NOMO-1 (cell line): ENCODE data around the gene LARGE2.

Experiments used
- DNase-seq, 2 experiments: peaks; one replicate each; lab custom pipeline; 2025; ENCODE audit not compliant: unreplicated experiment in 2 of 2; lab: John Stamatoyannopoulos, UW

The LARGE2 gene

DNA sequence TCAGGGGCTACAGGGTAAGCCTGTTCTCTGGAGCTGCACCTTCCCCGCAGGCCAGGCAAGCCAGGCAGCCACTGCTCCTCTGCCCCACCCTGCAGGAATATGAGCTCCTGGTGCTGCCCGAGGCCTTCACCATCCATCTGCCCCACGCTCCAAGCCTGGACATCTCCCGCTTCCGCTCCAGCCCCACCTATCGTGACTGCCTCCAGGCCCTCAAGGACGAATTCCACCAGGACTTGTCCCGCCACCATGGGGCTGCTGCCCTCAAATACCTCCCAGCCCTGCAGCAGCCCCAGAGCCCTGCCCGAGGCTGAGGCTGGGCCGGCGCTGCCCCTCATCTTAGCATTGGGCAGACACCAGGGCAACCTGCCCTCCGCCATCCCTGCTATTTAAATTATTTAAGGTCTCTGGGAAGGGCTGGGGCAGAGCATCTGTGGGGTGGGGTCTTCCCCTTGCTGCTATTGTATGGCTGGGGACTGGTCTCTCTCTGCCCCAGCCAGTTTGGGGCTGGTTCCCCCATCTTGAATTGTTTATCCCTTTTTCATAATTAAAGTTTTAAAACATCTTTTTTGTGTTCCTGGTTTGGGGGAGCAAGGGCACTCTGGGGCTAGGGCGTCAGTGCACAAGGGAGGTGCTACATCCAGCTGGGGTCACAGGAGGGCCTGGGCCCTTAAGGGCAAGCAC, 6.2 kb downstream of the LARGE2 start:
- no peak for DNase-seq

DNA sequence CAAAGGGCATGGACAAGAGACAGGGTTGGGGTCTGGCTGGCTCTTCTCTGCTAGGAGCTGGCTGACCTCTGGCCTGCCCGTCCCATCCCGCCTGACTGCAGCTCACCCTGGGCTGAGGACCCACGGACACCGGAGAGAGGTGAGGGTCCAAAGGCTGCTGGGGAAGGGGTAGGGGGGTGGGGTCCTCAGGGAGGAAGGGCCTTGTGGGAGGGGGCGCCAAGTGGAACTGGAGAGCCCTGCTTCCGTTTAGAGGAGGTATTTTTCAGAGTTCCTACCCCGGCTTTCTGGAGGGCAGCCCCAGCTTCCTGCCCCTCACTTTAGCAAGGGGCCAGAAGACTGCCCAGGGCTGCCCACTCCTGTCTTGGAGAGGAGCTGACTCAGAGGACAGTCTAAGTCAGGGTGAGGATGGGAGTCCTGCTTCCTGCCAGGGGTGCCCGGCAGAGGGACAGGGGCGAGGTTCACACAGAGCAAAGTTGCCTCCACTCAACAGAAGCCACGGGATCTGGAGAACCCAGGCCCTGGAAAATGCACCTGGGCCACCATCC, 7.1 kb downstream of the LARGE2 start:
- no peak for DNase-seq

GRCh38 chr11:45930031-45930794, 7.8 kb downstream of the LARGE2 start:
- DNase-seq, result peak; percentile 74 to 89

DNA sequence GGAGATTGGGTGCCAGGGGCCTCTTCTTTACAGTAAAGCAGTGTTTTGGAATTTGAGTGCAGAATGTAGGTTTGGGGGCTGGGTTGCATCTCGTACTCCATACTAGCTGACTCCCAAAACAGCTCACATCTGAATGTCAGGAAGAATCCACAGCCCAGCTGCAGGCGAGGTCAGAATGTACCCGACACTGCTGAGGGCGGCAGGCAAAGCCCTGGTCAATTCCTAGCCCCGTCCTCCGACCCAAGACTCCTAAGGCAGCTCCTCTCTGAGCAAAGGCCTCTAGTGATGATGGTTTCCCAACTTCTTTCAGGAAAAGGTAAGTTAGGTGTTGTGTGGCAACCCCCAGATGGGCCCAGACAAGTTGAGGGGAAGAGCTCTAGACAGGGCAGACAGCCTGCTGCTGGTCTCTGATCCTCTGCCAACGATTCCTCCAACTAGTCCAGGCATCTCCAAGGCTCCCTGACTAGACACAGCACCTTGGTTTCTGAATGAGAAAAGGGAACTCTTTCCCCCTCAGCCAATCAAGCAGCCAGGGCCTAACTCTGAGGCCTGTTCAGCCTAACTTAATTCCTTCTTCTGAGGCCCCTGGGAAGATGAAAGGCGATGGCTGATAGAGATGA, 8.6 kb downstream of the LARGE2 start:
- no peak for DNase-seq

DNA sequence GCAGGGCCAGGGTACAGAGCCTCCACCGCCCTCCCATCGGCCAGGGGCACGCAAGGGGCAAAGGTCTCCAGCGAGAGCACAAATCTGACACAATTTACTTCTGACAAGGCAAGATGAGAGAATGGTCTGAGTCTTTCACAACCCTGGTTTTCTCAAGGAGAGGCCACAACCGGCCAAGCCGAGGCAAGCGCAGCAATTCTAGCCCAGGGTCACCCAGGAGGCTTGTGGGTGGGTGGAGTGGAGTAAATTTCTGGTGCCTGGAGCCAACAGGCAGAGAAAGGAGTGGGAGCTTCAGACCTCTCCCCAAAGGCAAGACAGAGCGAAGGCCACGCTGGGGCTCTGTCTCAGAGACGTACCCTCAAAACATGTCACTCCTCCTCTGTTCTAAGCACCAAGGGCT, 9.3 kb downstream of the LARGE2 start:
- peak; percentile 18 to 25 for DNase-seq

GRCh38 chr11:45932217-45932616, 9.8 kb downstream of the LARGE2 start:
- DNase-seq, result no peak

- peak; percentile 93 to 97 for DNase-seq
These were observed 10.8 kb downstream of the LARGE2 start for GRCh38 chr11:45933131-45933831.

- no peak for DNase-seq
These were observed 11.6 kb downstream of the LARGE2 start for GRCh38 chr11:45933846-45934579.

DNA sequence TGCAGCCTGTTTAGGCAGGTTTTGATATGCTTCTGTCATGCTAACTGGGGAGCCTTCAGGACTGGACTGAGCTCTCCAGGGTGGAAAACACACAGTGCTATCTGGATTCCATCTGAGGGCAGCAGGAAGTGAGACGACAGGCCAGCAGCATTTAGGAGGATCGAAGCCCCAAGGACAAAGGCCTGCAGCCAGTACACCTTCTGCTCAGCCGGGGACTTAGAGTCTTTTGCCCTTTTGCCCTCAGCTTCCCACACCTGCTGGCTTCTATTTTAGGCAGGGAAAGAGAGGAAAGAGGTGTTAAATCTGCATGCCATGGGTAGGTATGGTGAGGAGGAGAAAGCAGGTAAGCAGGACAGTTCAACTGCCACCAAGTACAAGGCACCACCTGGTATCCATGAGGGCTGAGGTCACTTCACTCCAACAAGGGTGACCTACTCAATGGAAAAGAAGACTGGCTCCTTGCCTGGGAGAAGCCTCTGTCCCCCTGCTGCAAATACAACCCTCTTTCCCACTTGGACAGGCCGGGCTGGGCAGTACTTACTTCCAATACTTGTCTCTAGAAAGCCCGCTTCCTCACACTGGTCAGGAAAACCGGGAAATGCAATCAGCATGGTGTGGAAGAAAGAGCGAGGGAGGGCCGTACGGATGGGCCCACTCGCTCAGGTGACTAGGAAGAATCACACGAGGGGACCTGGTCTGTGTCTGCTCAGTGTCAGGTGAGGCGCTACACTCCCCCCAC, 12.3 kb downstream of the LARGE2 start:
- no peak for DNase-seq

GRCh38 chr11:45935349-45936064, 13.1 kb downstream of the LARGE2 start:
- DNase-seq, result peak in 1 of 2 experiments; percentile 21

GRCh38 chr11:45936511-45937054, 14.1 kb downstream of the LARGE2 start:
- peak in 1 of 2 experiments; percentile 22 for DNase-seq

DNA sequence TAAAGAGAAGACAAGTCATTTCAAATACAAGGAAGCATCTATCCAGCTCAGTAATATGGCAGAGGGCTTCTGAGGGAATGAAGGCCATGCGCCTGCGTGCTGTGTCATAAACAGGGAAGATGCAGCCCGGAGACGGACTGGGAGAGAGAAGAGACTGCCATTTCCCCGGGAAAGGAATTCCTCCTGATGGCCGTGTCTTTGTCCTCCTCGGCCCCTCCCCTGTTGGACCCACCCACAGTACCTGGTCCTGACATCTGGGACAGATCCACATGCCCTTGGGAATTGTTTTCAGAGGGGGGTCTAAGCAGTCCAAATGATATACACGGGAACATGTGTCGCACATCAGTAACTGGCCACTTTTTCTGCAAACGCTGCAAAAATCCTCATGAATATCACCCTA, 15.5 kb downstream of the LARGE2 start:
- no peak for DNase-seq

DNA sequence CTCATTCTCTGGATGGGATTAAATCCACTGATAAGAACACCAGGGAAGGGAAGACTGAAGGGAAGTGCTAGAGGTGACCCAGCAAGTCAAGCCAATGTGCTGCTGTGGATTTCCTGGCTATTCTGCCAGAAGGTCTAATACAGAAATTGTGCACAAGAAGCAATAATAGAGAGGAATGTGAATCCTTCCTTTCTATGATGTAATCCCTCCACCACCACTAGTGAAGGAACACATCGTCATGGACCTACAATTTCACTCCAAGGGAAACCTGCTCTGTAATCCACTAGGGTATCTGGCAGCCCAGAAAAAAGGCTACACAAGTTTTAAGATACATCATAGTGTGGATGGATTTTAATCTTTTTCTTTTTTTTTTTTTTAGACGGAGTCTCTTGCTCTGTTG, 17.4 kb downstream of the LARGE2 start:
- DNase-seq, result no peak

DNA sequence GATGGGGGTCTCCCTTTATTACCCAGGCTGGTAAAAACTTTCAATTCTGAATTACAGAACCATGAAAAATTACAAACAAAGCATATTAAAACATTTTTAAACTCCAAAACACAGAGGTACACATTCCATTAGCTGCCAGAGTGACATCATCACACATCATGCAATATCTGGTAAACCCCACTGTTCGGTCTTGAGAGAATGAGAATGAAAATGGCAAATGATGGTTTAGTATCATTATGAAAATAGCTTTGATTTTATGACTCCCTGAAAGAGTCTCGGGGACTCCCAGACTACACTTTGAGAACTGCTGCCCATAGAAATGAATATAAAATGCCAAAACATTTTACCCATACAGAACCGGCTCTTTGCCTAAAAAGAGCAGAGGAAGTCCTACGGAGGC, 18.8 kb downstream of the LARGE2 start:
- no peak for DNase-seq

DNA sequence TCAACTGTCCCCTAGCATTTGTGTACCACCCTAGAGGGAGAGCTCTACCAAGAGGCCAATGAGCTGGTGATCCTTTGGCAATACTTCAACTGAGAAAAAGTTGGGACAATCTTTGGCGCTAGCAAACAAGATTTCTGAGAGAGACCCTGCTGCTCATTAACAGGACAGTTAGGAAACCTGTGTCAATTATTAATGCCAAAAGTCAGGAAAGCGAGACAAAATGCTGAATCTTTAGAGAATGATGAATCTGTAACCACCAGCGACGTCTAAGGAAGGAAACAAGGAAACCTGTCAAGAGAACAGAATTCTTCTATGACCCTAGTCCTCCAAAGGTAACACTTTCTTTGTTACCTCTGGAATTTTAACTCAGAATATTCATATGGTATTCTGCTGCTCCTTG, 19.9 kb downstream of the LARGE2 start:
- no peak for DNase-seq

- DNase-seq, result no peak
These were observed 23.0 kb downstream of the LARGE2 start for GRCh38 chr11:45945397-45945999.

DNA sequence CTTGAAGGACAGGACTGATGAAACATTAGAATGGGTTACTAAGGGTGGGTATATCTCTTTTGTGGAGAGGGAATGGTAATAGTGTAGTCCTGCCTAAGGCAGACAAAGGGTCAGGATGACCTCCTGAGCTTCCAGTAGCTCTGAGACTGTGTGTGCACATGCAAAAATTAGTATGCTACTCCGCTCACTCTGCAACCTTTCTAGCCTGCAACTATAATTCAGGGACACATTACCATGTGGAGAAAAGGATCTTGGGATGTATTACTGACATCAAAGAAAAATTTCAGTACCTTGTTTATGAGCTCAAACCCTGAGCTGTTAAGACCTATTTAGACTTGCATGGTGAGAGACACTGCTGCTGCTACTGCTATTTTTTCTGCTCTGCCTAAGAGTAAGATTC, 25.4 kb downstream of the LARGE2 start:
- no peak for DNase-seq

- DNase-seq, result no peak
These were observed 25.9 kb downstream of the LARGE2 start for GRCh38 chr11:45948356-45948755.
